NCI-H2029 treated with DMSO at 0.1 percent for 48 hours (cell line): ENCODE data around the gene ATP2C1.
A peak's percentile ranks its signal among the peaks of the same experiment; 100 is the strongest.
"Not testable (repeated sequence)": the region's sequence is repeated elsewhere in the genome, so short reads cannot be mapped to it uniquely, and the experiment has no call there.

Experiments used
- DNase-seq: peaks from one replicate; lab custom pipeline; 2025; lab: John Stamatoyannopoulos, UW

Gene ATP2C1

DNA sequence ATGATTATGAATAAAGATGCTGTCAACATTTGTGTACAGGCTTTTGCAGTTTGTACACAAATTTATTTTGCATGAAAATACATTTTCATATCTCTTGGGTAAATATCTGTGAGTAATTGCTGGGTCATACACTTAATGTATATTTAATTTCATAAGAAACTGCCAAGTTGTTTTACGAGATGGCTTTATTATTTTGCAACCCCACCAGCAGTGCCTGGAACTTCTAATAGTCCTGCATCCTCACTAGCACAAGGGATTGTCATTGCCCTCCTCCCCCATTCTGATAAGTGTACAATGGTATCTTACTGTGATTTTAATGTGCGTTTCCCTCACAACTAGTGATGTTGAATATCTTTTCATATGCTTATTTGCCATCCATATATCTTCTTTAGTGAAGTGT is 87.6 kb downstream of the ATP2C1 start:
- DNase-seq: no peak

DNA sequence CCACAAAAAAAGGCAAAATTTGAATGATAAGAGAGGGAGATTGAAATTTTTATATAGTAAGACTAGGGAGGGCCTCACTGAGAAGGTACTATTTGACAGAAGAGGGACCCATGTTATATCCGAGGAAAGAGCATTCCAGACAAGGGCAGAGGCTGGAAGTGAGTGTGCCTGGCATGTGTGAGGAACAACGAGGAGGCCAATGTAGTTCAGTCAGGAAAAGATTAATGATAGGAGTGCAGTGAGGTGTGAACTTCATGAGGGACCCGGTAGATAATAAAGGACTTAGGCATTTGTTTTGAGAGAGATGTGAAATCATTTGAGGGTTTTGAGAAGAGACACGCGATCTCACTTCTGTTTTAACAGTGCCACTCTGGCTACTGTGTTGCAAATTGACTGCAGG is 96.4 kb downstream of the ATP2C1 start:
- no peak for DNase-seq

DNA sequence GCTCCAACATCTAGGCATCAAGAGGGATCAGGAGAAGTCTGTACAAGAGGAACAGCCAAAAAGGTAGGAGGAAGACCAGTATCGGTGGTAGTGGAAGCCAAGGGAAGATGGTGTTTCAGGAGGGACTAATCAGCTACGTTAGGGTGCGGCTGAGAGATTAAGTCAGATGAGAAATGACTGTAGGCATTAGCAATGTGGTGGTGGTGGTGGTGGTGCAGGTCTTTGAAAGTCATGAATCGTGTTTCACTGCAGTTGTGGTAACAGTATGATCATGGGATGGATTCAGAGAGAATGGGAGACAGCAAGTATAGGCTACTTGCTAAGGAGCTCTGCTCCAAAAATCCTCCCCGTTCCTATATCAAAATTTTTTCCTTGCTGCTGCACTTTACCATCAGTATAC is 97.2 kb downstream of the ATP2C1 start:
- no peak for DNase-seq

DNA sequence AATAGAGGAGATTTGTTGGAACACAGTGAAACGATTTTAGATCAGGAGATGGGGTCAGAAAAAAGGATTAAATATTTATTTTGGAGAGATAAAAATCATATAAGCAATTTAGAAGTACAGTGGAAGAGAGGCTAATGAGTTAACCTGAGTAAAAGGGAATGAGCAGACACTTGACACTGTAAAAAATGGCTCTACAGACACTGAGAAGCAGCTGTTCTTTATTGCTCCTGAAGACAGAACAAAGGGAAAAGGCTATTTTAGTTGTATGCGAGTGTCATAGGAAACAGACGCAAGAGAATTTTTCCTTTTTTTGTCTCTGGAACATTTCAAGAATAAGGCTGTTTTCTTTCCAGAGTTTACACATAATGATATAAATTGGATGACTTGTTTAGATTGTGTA is 98.5 kb downstream of the ATP2C1 start:
- no peak for DNase-seq

DNA sequence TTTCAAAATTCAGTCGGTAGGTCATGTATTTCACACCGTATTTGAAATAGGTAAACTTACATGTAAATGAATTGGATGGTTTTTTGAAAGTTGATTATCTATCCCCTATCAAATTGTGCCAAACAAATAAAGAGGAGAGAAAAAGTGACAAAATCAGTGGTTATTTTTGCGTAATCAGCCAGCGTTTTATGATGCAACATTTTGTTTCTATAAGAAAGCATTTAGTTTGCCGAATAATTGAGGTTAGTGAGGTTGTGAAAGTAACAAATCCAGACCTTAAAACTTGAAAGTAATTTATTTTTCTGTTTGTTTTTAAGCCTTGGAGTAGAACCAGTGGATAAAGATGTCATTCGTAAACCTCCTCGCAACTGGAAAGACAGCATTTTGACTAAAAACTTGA is 103.4 kb downstream of the ATP2C1 start:
- no peak for DNase-seq

DNA sequence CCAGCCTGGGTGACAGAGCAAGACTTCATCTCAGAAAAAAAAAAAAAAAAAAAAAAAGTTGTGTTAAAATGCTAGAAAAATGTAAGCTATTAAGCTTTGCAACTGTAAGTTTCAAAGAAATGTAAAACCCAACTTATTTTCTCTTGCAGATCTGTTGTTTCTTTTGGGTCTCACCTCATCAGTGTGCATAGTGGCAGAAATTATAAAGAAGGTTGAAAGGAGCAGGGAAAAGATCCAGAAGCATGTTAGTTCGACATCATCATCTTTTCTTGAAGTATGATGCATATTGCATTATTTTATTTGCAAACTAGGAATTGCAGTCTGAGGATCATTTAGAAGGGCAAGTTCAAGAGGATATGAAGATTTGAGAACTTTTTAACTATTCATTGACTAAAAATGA is 107.2 kb downstream of the ATP2C1 start:
- DNase-seq: no peak

DNA sequence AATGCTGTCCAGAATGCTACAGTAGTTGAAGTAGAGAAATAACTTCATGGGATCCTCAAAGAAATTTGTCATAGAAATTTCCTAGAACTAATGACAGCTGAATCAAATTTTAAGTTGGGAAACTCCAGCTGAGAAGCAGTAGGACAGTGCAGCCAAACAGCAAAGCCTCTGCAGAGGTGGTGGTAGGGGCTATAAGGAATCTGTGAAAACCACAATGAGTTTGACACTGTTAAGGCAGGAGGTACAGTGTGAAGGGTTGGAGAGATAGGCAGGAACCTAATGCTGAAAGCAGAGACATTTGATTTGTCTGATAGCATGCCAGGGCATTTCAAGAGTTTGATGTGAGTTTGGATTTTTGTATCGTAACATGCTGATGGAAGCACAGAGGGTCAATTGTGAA is 110.7 kb downstream of the ATP2C1 start:
- DNase-seq: no peak

DNA sequence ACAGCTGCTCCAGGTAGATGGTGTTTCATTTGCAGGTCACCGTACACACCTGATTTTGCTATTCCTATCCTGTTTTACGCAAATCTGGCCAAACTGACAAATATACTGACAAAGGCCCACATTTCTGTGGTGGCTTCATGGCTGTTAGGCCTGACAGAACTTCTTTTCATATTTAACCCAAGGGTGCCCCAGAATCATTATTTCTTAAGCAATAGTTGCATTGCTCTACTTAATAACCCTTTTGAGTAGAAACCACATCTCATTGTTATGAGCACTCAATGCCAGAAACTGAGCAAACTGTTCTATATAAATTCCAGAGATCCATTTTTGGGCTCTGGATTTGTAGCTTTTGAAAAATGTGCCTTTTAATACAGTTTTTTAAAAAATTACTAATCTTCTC is 113.4 kb downstream of the ATP2C1 start:
- no peak for DNase-seq

DNA sequence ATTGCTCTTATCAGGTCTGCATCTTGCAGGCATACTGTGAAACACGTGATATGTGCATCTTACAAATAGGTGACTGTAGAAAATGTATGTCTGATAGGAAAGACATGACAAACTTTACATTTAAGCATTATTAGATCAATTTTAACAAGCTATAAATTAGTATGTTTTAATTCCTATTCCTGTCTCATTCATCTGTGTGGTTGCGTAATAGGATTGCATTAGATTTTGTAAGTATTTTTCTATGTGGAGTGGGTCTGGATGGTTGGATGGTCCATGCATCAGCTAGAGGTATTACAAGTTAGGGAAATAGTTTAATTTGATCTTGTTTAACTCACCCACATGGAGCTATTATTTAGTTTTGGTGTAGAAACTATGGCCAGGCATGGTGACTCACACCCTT is 113.9 kb downstream of the ATP2C1 start:
- DNase-seq: no peak

DNA sequence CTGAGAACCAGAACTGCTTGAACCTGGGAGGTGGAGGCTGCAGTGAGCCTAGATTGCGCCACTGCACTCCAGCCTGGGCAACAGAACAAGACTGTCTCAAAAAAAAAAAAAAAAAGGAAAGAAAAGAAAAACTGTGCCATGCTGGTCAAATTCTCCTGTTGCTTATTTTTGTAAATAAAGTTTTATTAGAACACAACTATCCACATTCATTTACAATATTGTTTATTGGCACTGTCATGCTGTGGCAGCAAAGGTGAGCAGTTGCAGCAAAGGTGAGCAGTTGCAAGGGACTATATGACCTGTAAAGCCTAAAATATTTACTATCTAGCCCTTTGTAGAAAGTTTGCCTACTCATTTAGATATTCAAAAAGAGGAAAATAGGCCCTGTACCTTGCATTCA is 114.4 kb downstream of the ATP2C1 start:
- DNase-seq: no peak

DNA sequence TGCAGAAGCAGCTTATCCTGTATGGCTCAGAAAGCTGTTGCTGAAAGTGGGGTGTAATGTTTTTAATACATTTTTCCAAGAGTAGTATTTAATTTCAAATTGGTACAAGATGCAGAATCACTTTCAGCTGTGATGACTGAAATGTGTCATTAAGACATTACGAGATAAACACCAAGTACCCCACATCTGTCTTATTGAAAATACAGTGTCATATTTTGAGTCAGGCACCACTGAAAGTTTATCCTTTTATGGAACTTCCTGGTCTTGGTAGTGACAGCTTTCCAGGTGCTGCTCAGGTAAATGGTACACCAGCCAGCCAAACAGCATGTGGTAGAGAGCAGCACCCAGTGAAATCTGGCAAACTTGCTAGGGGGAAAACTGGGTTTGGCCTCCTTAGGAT is 115.8 kb downstream of the ATP2C1 start:
- no peak for DNase-seq

DNA sequence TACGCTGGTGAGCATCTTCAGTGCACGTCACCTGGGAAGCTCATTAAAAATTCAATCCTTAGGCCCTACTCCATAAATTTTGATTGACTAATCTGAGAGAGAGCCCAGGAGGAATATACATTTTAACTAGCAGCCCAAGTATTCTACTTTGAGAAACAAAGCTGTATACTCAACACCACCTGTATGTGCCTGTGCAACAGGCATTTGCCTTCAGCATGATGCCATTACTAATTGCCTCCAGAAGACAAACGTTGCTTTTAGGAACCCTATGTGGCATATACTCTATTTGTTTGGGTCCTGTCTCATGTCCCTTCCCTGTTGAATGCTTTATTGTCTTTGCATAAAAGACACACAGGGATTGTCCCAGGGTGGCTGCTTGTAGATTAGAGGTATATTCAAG is 125.1 kb downstream of the ATP2C1 start:
- DNase-seq: no peak

DNA sequence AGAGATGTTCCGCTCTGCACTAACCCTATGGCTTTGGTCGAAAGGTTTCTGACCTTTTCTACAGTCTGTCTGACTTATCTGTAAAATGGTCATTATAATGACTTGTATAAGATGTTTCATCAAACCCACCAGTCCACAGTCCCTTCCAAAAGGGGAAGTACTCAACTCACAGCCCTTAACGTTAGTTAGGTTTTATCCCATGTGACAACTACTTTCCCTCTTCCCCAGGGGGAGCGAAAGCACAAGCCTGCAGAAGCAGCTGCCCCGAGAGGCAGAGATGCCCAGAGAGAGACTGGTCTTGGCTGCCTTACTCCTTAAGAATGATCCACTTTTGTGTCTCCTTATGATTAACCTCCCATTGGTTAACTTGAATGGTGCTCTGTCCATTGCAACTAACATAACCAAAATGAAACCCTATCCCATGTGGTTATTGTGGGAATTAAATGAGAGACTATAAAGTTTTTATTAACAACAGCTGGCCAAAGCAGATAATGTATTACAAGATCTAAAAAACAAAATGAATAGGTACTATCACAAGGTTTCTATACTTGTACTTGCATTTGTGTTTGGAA is 126.3 kb downstream of the ATP2C1 start:
- DNase-seq: no peak

DNA sequence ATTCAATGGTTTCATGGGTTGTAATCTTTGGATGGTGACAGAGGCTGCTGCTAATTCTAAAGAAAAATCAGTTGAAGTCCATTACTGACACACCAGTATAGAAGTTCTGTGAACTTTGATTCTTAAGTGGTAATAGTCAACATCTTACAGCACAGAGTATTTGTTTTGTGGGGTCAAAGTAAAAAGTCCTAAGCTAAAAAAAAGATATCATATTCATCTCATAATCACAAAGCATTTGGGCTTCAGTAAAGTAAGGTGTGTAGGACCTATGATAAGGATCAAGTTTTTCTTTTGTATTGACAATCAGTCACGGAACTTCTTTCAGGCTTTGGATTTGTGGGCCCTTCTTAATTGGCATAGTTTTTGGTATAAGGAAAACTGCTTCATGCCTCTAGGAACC is 131.7 kb downstream of the ATP2C1 start:
- DNase-seq: no peak

DNA sequence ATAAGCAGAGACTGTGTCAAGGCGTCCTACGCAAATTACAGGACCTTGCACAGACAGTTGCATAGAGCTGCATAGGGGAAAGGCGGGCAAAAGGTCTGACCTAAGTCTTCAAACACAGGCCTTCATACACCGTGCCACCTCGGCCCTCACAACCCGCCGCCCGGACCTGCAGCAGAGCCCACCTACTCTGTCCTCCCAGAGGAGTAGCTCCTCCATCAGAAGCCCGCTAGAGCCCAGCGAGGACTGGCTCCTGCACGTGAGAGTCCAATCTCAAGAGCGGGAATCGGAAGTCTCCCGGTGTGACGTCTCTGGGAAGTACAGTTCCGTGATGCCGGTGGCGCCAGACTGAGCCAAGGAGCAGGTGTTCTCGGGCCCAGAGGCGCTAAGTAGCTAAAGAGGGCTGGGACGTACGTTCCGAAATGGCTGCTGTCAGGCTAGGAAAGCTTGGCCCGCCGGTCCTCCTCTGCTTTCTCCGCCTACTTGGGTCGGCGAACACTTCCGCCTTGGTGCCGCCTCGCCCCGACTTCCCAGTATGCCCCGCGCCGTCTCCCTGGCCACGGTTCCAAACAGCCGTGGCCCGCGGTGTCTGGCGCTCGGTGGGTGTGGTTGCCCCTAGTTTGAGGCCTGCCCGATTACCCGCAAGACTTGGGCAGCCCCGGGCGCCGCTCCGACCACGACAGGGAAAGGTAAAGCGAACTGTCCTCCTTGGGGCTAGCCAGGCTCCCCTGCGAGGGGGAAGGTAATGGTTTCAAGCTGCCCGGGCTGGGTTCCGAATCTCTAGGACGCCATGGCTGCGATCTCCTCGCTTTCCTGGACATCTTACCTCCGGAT is 132.7 kb downstream of the ATP2C1 start, which contains the start of the genes ASTE1 and NEK11:
TSS of gene ASTE1 (minus strand) at position 505 of the 831 bp plus-strand sequence. CDS start 1,519 bp downstream, outside the sequence.
TSS of gene NEK11 (plus strand) at position 557 of the 831 bp plus-strand sequence. CDS start 2,832 bp downstream, outside the sequence.
- peak; percentile 21 for DNase-seq

DNA sequence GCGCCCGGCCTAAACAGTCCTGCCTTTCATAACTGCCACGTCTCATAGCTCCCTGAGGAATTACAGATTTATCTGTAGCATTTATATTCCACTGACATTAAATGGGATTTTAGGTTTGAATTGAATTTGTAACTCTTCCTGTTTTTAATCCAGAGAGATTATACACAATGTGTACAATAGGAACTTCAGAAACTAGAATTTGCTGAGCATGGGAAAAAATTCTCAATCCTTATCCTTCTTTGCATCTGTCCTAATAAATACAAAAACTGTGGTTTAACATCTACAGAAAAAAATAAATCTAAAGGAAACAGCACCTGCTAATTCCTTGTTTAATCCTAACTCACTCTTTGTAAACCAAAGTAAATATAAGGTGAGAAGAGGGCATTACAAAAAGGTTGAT is 135.0 kb downstream of the ATP2C1 start:
- no peak for DNase-seq

DNA sequence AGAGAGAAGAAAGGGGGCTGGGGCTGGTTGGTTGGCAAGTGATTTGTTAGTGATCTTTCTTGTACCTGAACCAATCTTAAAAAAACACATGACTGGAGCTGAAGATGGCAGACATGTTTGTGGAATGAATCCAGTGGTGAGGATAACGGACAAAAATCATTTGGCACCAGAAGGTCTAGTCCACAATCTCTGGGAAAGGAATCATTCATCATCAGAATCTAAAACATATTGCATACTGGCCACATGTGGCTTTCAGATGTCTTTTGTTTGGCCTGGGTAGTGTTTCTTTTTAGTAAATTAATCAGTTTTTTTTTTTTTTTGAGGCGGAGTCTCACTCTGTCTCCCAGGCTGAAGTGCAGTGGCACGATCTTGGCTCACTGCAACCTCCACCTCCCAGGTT is 137.8 kb downstream of the ATP2C1 start:
- DNase-seq: no peak

DNA sequence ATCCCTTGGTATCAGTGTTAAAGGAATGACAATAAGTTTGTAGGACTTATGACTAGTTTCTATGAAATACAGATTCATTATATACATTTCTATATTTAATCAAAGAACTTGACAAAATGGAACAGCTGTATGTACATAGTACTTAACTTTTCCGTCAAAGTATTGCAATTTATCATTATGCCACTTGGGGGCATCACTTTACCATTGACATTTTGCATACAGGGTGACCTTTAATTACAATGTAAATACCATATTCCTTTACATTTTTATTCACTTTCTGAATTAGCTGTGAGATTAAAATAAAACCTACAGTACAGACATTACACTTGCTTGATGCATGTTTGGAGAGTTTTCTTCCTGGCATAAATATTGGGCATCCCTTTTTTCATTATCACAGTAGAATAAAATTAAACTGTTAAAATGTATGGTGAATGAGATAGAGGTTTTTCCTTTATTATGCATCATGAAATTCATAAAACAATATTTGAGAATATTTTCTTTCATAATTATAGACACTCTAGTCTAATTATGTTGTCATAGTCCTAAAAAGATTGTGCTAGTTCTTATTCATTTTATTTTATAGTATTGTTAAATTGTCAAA is 139.7 kb downstream of the ATP2C1 start:
- no peak for DNase-seq

DNA sequence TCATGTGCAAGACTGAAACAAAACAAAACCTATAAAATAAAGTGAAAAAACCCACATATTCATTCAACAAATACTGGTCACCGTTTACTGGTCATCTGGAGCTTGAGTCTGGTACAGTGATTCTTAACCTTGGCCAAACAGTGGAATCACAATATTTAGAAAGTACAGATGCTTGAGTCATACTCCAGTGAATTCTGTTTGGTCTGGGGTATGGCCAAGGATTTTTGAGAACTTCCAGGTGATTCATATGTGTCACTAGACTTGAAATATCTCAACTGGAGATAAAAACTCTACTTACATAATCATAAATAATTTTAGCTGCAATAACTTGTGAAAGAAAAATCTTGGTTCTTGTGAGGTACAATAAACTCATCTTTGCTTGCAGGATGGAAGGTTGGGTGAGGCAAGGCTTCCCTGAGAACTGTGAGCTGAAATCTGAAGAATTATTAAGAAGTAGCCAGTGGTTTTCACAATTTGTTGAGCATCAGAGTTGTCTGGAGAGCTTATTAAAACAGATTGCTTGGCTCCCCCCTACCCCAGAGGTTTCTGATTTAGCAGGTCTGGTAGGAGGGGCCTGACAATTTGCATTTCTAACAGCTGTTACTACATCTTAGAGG is 142.4 kb downstream of the ATP2C1 start:
- no peak for DNase-seq

DNA sequence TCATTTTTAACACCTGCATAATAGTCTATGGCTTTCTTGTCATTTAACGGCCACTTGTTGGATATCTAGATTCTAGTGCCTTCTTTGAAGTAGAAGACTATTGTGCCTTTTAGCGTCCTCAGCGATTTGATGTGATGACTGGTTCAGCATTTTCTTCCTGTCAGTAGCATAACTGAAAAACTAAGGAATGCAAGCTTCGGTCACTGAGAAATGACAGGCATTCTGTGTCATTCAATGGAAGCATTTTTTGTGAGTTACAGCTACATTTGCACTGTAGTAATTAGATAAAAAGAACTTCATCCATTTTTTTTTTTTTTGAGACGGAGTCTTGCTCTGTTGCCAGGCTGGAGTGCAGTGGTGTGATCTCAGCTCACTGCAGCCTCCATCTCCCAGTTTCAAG is 143.1 kb downstream of the ATP2C1 start:
- DNase-seq: no peak

DNA sequence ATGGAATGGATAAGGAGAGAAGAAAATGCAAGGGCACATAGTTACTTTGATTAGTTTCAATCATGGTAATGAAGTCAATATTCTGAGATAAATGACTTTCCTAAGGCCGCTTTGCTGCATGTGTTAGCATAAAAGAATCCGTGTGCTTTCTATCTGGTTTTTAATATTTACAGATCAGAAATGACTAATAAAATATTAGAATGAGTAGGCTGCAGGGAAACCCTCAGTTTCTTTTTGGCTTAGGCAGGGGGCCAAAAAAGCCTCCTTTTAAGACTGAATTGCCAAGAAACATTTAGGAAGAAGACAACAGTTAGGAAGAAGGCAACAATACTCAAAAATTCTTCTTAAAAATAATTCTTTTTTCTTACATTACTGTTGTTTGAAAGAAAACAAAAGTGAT is 144.4 kb downstream of the ATP2C1 start:
- no peak for DNase-seq

DNA sequence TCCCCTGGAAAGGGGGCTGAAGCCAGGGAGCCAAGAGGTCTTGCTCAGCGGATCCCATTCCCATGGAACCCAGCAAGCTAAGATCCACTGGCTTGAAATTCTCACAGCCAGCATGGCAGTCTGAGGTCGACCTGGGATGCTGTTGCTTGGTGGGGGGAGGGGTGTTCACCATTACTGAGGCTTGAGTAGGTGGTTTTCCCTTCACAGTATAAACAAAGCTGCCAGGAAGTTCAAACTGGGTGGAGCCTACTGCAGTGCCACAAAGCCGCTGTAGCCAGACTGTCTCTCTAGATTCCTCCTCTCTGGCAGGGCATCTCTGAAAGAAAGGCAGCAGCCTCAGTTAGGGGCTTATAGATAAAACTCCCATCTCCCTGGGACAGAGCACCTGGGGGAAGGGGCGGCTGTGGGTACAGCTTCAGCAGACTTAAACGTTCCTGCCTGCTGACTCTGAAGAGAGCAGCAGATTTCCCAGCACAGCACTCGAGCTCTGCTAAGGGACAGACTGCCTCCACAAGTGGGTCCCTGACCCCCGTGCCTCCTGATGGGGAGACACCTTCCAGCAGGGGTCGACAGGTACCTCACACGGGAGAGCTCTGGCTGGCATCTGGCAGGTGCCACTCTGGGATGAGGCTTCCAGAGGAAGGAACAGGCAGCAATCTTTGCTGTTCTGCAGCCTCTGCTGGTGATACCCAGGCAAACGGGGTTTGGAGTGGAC is 148.5 kb downstream of the ATP2C1 start:
- DNase-seq: not testable (repeated sequence)
